SU-DHL-6 (cell line): ENCODE measurements around the gene EPHA3.

ENCODE experiments used
- CTCF ChIP-seq: fragments of 200-600 bp; sonication (generic); IDR thresholded peaks from one replicate; pipeline ENCODE4 v1.5.1; 2017; ENCODE audit warnings: antibody characterized with exemption, mild to moderate bottlenecking, low read length, moderate library complexity; ENCODE audit not compliant: insufficient read depth, poor library complexity, severe bottlenecking
- EZH2phosphoT487 ChIP-seq: fragments of 200-600 bp; sonication (generic), shearing (Covaris generic); conservative IDR thresholded peaks from 2 replicates; pipeline ENCODE4 v1.6.1; 2018; ENCODE audit warnings: mild to moderate bottlenecking, antibody characterized with exemption, low read length, moderate library complexity, mixed read lengths

GRCh38 chr3:89144080-89144479 is 36.7 kb downstream of the EPHA3 start:
- TF ChIP-seq CTCF (no peak), EZH2phosphoT487 (no peak)
